GM12878 (cell line): ENCODE measurements around the gene OR4F6.

Experiments used
- CBX3 ChIP-seq: fragments of 200-600 bp; sonication (generic); IDR thresholded peaks from 2 replicates; pipeline ENCODE4 v1.6.1; 2016; ENCODE audit warnings: low read depth, borderline replicate concordance
- CTCF ChIP-seq, 3 experiments: IDR thresholded peaks in 2 of 3; conservative IDR thresholded peaks in 1 of 3; 2 replicates each; pipeline ENCODE4 v1.5.1; 2011; ENCODE audit warnings: low read depth in 3 of 3, low read length in 3 of 3, mild to moderate bottlenecking in 3 of 3, control low read depth in 2 of 3, moderate library complexity in 2 of 3, inconsistent platforms in 1 of 3, mixed read lengths in 1 of 3; ENCODE audit not compliant: control insufficient read depth in 2 of 3, insufficient read depth in 1 of 3; ENCODE audit errors: extremely low read depth in 1 of 3
- CUX1 ChIP-seq: IDR thresholded peaks from 2 replicates; pipeline ENCODE4 v1.6.1; 2012; ENCODE audit warnings: improper control_type of control experiment, low read depth, low read length; ENCODE audit not compliant: insufficient replicate concordance
- ELK1 ChIP-seq: IDR thresholded peaks from 2 replicates; pipeline ENCODE4 v1.6.1; 2012; ENCODE audit warnings: low read depth, low read length, improper control_type of control experiment
- EZH2 ChIP-seq: IDR thresholded peaks from 2 replicates; pipeline ENCODE4 v1.6.1; 2012; ENCODE audit warnings: low read depth, mild to moderate bottlenecking, control low read depth, inconsistent platforms, low read length, borderline replicate concordance; ENCODE audit not compliant: control insufficient read depth
- HDAC2 ChIP-seq: fragments of 200-600 bp; sonication (generic); IDR thresholded peaks from 2 replicates; pipeline ENCODE4 v1.6.1; 2017
- KDM1A ChIP-seq: fragments of 200-600 bp; sonication (generic); IDR thresholded peaks from 2 replicates; pipeline ENCODE4 v1.6.1; 2016; ENCODE audit warnings: borderline replicate concordance
- POLR2A ChIP-seq: IDR thresholded peaks from 2 replicates; pipeline ENCODE4 v1.6.1; 2011; ENCODE audit warnings: low read depth, mild to moderate bottlenecking, low read length
- POU2F2 ChIP-seq: IDR thresholded peaks from 3 replicates; pipeline ENCODE4 v1.6.1; 2011; ENCODE audit warnings: low read depth, mild to moderate bottlenecking, low read length, borderline replicate concordance
- SUZ12 ChIP-seq: fragments of 200-600 bp; sonication (generic); IDR thresholded peaks from one replicate; pipeline ENCODE4 v1.6.1; 2018; ENCODE audit warnings: antibody characterized with exemption, mild to moderate bottlenecking; ENCODE audit not compliant: unreplicated experiment
- USF1 ChIP-seq: IDR thresholded peaks from 2 replicates; pipeline ENCODE4 v1.6.1; 2011; ENCODE audit warnings: borderline replicate concordance, low read depth, mild to moderate bottlenecking, moderate library complexity, mixed read lengths, low read length; ENCODE audit not compliant: insufficient read depth; ENCODE audit errors: extremely low read length
- TF ChIP-seq, protein P1 (sequence below): fragments of 450-650 bp; IDR thresholded peaks from 2 replicates; pipeline ENCODE4 v1.6.1; 2016; ENCODE audit warnings: mild to moderate bottlenecking, moderate library complexity, borderline replicate concordance

- no peak for TF ChIP-seq ELK1
- no peak for TF ChIP-seq POU2F2
- TF ChIP-seq HDAC2: no peak
- TF ChIP-seq CUX1: no peak
- no peak for TF ChIP-seq POLR2A
- TF ChIP-seq, protein P1, sequence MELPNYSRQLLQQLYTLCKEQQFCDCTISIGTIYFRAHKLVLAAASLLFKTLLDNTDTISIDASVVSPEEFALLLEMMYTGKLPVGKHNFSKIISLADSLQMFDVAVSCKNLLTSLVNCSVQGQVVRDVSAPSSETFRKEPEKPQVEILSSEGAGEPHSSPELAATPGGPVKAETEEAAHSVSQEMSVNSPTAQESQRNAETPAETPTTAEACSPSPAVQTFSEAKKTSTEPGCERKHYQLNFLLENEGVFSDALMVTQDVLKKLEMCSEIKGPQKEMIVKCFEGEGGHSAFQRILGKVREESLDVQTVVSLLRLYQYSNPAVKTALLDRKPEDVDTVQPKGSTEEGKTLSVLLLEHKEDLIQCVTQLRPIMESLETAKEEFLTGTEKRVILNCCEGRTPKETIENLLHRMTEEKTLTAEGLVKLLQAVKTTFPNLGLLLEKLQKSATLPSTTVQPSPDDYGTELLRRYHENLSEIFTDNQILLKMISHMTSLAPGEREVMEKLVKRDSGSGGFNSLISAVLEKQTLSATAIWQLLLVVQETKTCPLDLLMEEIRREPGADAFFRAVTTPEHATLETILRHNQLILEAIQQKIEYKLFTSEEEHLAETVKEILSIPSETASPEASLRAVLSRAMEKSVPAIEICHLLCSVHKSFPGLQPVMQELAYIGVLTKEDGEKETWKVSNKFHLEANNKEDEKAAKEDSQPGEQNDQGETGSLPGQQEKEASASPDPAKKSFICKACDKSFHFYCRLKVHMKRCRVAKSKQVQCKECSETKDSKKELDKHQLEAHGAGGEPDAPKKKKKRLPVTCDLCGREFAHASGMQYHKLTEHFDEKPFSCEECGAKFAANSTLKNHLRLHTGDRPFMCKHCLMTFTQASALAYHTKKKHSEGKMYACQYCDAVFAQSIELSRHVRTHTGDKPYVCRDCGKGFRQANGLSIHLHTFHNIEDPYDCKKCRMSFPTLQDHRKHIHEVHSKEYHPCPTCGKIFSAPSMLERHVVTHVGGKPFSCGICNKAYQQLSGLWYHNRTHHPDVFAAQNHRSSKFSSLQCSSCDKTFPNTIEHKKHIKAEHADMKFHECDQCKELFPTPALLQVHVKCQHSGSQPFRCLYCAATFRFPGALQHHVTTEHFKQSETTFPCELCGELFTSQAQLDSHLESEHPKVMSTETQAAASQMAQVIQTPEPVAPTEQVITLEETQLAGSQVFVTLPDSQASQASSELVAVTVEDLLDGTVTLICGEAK: no peak
- TF ChIP-seq EZH2: no peak
- TF ChIP-seq SUZ12: no peak
- no peak for TF ChIP-seq KDM1A
- no peak for TF ChIP-seq CTCF (IDR thresholded peaks at IDR 0.05 in 2 of 3, conservative IDR thresholded peaks at IDR 0.05 in 1 of 3; ENCODE audit: control insufficient read depth in 2 of 3, extremely low read depth in 1 of 3, insufficient read depth in 1 of 3, low read depth in 3 of 3, low read length in 3 of 3)
- no peak for TF ChIP-seq CBX3
- no peak for TF ChIP-seq USF1
Observed at GRCh38 chr15:101828774-101829173, 25.5 kb downstream of the OR4F6 start.
